Chondrocyte (in vitro differentiated cells): ENCODE data around the gene EPS8. TPM values are rescaled to one million over a fixed set of nuclear protein-coding genes. Genes with fewer than 3 reads are reported as not detected.
A peak's percentile ranks its signal among the peaks of the same experiment; 100 is the strongest.

Source experiments
- DNase-seq: peaks from one replicate; pipeline ENCODE4 v3.0.0; 2021; ENCODE audit warnings: mixed read lengths, low spot score
- H3K27ac Mint-ChIP-seq: one replicate; pipeline ENCODE4 v1.8.0; 2021; ENCODE audit warnings: mild to moderate bottlenecking, moderate library complexity, mixed read lengths; ENCODE audit not compliant: unreplicated experiment
- H3K27me3 Mint-ChIP-seq: 2 replicates; pipeline ENCODE4 v1.8.0; 2021; ENCODE audit warnings: low read depth, mixed read lengths
- H3K36me3 Mint-ChIP-seq: 2 replicates; pipeline ENCODE4 v1.8.0; 2021; ENCODE audit warnings: low read depth, mixed read lengths
- H3K4me1 Mint-ChIP-seq: 2 replicates; pipeline ENCODE4 v1.8.0; 2021; ENCODE audit warnings: low read depth, mild to moderate bottlenecking, mixed read lengths
- H3K4me3 Mint-ChIP-seq: one replicate; pipeline ENCODE4 v1.8.0; 2021; ENCODE audit warnings: mild to moderate bottlenecking, moderate library complexity, mixed read lengths; ENCODE audit not compliant: unreplicated experiment
- H3K9me3 Mint-ChIP-seq: 2 replicates; pipeline ENCODE4 v1.8.0; 2021; ENCODE audit warnings: low read depth, mixed read lengths
- total RNA-seq: library from RNA; stranded (reverse); gene quantifications from 3 replicates; pipeline ENCODE4 v1.2.1, GENCODE V29; 2021
- TF ChIP-seq, protein P1 (sequence below): fragments of 200-600 bp; sonication (generic); IDR thresholded peaks from 2 replicates; pipeline ENCODE4 v1.5.0; 2021; ENCODE audit warnings: antibody characterized with exemption, mild to moderate bottlenecking, moderate library complexity

Gene EPS8
- total RNA-seq, 1 donor from 2014 or later: 114 TPM

DNA sequence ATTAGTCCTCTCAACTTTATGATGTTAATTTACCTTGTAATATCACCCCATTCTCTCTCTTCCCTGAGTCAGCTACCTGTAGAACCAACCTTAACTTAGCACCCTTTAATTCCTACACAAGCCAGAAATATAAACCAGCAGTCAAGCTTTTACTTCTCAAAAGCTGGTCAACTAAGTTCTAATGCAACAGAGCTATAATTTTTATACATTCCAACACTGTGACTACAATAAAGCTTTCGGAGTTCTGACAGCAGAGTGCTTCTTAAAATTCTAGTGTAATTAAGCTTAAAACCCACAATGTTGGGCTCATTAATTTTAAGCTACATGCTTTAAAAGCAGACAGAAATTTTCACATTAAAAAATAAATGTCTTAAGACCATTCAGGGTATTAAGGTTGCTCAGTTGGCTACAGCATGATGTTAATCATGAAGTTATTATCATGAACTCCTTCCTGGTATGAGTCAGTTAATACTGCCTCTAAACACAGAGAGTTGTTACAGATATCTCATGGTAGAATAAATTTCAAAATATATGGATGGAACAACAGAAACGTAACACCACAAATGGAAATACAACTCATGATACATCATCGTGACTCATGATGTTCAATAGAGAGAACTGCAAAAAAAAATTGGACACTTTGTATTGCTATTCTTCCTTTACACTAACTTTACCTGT is 126.7 kb downstream of the EPS8 start:
- Mint-ChIP-seq H3K9me3 (no peaks in the 10 kb centered on the region), H3K27ac (peak overlapping the region; percentile 89), H3K27me3 (no peaks in the 10 kb centered on the region), H3K4me3 (no peak overlapping the region), H3K36me3 (peaks cover 35% of the 10 kb centered on the region), H3K4me1 (peaks cover 13% of the 10 kb centered on the region)
- no peak for DNase-seq
- TF ChIP-seq, protein P1, sequence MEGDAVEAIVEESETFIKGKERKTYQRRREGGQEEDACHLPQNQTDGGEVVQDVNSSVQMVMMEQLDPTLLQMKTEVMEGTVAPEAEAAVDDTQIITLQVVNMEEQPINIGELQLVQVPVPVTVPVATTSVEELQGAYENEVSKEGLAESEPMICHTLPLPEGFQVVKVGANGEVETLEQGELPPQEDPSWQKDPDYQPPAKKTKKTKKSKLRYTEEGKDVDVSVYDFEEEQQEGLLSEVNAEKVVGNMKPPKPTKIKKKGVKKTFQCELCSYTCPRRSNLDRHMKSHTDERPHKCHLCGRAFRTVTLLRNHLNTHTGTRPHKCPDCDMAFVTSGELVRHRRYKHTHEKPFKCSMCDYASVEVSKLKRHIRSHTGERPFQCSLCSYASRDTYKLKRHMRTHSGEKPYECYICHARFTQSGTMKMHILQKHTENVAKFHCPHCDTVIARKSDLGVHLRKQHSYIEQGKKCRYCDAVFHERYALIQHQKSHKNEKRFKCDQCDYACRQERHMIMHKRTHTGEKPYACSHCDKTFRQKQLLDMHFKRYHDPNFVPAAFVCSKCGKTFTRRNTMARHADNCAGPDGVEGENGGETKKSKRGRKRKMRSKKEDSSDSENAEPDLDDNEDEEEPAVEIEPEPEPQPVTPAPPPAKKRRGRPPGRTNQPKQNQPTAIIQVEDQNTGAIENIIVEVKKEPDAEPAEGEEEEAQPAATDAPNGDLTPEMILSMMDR: no peak

DNA sequence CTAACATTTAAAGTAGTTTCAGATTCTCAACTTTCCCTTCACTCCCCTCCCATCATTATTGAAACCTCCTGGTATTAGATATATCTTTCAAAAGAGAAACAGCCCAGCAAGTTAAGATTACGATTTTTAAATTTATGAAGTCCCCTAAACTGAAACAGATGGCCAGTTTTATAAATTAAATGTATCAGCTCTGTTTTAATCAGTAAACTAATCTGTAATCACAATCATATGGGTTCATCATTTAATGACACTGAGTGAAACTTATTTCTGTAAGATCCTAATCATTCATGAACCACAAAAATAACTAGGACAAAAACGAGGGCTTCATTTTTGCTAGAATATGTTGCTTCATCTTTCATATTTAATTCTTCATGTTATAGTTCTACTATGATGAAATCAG is 137.8 kb downstream of the EPS8 start:
- Mint-ChIP-seq H3K36me3 (peaks cover 34% of the 10 kb centered on the region), H3K27me3 (no peaks in the 10 kb centered on the region), H3K9me3 (no peaks in the 10 kb centered on the region), H3K27ac (peak overlapping the region; percentile 47), H3K4me3 (no peak overlapping the region), H3K4me1 (peaks cover 47% of the 10 kb centered on the region)
- TF ChIP-seq, protein P1: no peak
- DNase-seq: no peak

DNA sequence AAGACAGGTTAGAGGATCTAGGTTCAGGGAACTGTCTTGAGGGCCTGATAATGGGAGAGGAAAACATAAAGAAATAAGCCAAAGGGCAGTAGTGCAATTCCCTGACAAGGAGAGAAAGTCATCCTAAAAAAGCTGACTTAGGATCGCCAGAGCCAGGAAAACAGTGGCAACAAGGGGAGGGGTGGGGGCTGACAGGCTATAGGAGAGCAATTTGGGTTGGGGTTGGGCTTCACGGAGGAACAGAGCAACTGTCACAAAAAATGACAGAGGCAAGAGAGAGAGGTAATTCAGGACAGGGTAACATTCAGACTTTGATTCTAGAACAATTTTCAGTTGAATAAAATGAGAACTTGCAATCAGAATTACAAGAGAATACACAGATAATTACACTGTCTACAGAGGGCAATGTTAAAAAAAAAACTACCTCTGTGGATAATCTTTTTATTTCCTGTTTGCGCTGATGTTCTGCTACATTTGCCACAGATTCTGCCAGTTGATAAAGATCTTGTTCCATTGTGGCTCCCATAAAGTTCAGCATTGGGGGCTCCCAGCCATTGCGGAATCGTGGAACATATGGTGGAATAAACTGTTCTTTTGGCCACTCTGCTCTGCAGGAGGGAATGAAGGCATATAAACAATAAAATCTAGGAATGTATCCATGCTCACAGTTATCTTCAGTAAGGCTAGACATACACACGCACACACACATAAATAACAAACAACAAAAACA is 138.6 kb downstream of the EPS8 start:
- Mint-ChIP-seq H3K9me3 (no peaks in the 10 kb centered on the region), H3K27ac (peak overlapping the region; percentile 66), H3K4me1 (peaks cover 54% of the 10 kb centered on the region), H3K27me3 (no peaks in the 10 kb centered on the region), H3K36me3 (peaks cover 34% of the 10 kb centered on the region), H3K4me3 (no peak overlapping the region)
- no peak for DNase-seq
- TF ChIP-seq, protein P1: no peak

DNA sequence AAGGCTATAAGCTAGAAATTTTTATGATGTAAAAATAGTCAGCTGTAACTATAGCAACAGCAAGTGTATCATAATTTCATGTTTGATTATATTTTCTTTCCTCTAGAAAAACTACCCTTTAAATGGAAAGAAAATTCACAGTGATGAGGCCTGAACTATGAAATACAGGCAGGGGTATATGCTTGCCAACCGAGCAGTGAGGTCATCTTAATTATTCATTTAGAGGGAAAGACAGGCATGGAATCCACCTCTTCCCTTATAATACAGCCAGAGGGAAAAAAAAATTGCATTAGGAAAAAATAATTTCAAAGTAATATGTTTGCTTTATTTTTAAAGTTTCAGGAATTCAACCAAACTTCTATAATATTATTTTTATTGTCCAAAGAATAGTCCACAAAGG is 139.8 kb downstream of the EPS8 start:
- Mint-ChIP-seq H3K4me1 (peaks cover 65% of the 10 kb centered on the region), H3K27ac (peak overlapping the region; percentile 77), H3K27me3 (no peaks in the 10 kb centered on the region), H3K36me3 (peaks cover 33% of the 10 kb centered on the region), H3K4me3 (no peak overlapping the region), H3K9me3 (no peaks in the 10 kb centered on the region)
- no peak for DNase-seq
- TF ChIP-seq, protein P1: no peak

DNA sequence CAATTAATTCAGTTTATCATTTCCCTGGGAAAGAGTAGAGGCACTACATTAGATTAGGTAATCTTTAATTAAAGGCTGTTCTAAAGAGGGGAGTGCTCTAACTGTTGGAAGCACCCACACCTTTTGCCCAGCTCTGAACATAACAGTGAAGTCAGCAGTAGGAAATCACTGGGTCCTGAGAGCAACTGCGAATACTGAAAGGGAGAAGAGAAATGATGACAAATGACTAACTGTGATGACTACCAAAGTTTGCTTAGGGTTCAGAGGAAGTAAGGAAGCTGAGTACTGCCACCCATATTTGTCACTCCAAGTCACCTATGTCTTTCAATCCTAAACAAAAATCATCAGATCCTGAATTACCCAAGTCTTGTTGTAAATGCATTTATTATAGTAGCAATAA is 140.6 kb downstream of the EPS8 start:
- Mint-ChIP-seq H3K27ac (peak overlapping the region; percentile 78), H3K36me3 (peaks cover 30% of the 10 kb centered on the region), H3K9me3 (no peaks in the 10 kb centered on the region), H3K4me1 (peaks cover 73% of the 10 kb centered on the region), H3K4me3 (no peak overlapping the region), H3K27me3 (no peaks in the 10 kb centered on the region)
- DNase-seq: no peak
- TF ChIP-seq, protein P1: no peak
